Measurements from ENCODE around the gene UBA52. TPM values are rescaled to one million over a fixed set of nuclear protein-coding genes. Genes with fewer than 3 reads are reported as not detected.

The UBA52 gene
- total RNA-seq, 4 donors from 2014 or later: 512 to 719 (median 537) TPM

DNA sequence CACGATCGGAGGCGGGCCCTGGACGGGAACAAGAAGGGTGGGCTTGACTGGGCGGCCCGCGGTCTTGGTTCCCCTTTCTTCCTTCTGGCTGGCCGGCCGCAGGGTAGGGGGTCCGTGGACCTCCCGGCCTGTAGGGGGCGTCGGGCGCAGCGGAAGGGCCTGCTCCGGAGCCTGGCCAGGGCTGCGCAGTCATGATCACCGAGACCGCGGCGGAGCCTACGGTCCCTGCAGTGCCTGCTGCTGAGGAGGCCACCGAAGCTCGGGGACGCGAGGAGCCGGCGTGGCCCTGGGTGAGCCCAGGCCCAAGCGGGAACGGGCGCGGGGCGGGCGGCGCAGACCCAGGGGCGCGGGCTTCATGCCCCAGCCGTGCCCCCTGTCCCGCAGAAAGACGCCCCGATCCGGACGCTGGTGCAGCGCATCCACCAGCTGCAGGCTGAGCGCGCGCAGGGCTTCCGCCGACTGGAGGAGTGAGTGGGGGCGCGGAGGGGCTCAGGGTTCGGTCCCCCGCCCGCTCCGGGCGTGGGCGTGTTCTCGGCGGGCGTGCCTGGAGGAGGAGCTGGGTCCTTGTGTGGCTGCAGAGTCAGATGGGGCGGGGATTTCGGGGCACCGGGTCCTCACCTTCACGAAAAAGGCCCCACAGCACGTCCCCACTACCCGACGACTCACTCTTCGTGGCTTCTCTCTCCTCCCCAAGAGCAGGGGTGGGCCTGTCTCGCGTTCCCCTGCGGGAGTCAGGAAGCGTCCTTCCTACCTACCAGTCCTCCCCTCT, 17.1 kb downstream of the UBA52 start, which contains the start of gene REX1BD:
TSS of gene REX1BD (plus strand) at position 188 of the 769 bp plus-strand sequence. CDS start at position 192, 4 bp downstream.
- peak within 1 kb of the TSS; percentile 84 to 96 (median 94) for H3K27ac ChIP-seq
- peak within 1 kb of the TSS; percentile 67 to 100 (median 88) for H3K4me3 ChIP-seq
- peak; percentile 55 to 76 for DNase-seq
- peak; percentile 81 for ATAC-seq
- peaks cover 17 to 19% of the 10 kb centered on the region in 2 donors for H3K4me1 ChIP-seq
- H3K36me3 ChIP-seq: peaks cover 0 to 12% of the 10 kb centered on the region in 2 donors
- no peaks in the 10 kb centered on the region for H3K27me3 ChIP-seq
- TF ChIP-seq, protein P1, sequence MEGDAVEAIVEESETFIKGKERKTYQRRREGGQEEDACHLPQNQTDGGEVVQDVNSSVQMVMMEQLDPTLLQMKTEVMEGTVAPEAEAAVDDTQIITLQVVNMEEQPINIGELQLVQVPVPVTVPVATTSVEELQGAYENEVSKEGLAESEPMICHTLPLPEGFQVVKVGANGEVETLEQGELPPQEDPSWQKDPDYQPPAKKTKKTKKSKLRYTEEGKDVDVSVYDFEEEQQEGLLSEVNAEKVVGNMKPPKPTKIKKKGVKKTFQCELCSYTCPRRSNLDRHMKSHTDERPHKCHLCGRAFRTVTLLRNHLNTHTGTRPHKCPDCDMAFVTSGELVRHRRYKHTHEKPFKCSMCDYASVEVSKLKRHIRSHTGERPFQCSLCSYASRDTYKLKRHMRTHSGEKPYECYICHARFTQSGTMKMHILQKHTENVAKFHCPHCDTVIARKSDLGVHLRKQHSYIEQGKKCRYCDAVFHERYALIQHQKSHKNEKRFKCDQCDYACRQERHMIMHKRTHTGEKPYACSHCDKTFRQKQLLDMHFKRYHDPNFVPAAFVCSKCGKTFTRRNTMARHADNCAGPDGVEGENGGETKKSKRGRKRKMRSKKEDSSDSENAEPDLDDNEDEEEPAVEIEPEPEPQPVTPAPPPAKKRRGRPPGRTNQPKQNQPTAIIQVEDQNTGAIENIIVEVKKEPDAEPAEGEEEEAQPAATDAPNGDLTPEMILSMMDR (IDR thresholded peaks at IDR 0.05 in 4 of 5, conservative IDR thresholded peaks at IDR 0.05 in 1 of 5): peak; percentile 85 to 94 (median 89)
- TF ChIP-seq POLR2A (IDR thresholded peaks at IDR 0.05): peak; percentile 34 to 52
- no peaks in the 10 kb centered on the region for H3K9me3 ChIP-seq
- intact Hi-C loops (cut with DNase I; ENCODE audit: low total_unique reads) (loop anchor here (2.0 kb wide), 2 partner anchors 90 to 138 kb away; no protein-coding TSS in a partner anchor), in situ Hi-C loops (cut with MboI; ENCODE audit: low sequenced_read_pairs in 4 of 4) (loop anchor here in 1 of 4 donors (25.0 kb wide), 1 partner anchor 249 kb away; the partner anchor contains the start of gene UPF1)

DNA sequence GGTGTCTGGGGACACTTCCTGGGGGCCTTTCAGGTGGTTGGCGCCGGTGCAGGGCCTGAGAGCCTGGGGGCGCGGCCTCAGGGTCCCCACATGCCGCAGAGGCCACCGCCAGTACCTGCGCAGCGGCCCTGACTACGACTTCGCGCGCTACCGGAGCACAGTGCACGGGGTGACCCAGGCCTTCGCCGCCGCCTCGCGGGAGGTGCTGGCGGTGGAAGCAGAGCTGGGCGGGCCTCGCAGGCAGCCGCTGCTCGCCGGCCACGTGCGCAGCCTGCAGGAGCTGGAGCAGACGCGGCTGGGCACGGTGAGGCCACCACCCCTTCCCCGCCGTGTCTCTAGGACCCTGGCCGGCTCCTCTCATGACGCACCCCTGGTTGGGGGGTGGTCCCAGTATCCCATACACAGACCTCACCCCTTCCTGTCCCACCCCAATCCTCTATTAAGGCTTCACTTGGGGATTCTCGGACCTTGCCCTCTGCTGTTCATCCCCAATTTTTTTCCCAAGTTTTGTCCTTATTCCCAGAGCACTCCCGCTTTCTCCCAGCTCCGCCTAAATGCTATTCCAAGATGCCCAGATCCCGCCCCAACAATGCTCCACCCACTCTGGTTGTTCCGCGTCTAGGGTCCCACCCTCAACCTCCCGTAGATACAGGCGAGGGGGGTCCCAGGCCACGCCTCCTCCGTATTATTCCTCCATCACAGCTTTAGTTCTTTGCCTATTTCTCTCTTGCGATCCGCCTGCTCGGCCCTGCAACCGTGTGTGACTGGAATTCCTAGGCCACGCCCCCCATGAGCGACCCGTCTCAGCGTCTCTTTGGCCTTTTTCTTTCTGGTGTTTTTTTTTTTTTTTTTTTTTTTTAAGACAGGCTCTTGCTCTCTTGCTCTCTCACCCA, 18.0 kb downstream of the UBA52 start:
- Histone ChIP-seq H3K36me3 (peaks cover 0 to 12% of the 10 kb centered on the region in 2 donors), H3K4me3 (peak overlapping the region; percentile 67 to 100 (median 88)), H3K27ac (peak overlapping the region; percentile 84 to 96 (median 94)), H3K9me3 (no peaks in the 10 kb centered on the region), H3K27me3 (no peaks in the 10 kb centered on the region), H3K4me1 (peaks cover 24 to 25% of the 10 kb centered on the region in 2 donors)
- intact Hi-C loops (cut with DNase I; ENCODE audit: low total_unique reads): loop anchor here (2.0 to 5.0 kb wide), 4 partner anchors 89 to 353 kb away; partner anchors contain the start of genes HOMER3 and UPF1
- TF ChIP-seq, protein P1 (IDR thresholded peaks at IDR 0.05 in 4 of 5, conservative IDR thresholded peaks at IDR 0.05 in 1 of 5): peak; percentile 8 to 35 (median 31)
- no peak for TF ChIP-seq POLR2A (IDR thresholded peaks at IDR 0.05)
- peak; percentile 55 for ATAC-seq
- in situ Hi-C loops (cut with MboI; ENCODE audit: low sequenced_read_pairs in 4 of 4): loop anchor here (10.0 to 25.0 kb wide), 4 partner anchors 85 to 265 kb away; partner anchors contain the start of gene UPF1 (in 1 of the 4)
- peak; percentile 48 to 67 for DNase-seq

DNA sequence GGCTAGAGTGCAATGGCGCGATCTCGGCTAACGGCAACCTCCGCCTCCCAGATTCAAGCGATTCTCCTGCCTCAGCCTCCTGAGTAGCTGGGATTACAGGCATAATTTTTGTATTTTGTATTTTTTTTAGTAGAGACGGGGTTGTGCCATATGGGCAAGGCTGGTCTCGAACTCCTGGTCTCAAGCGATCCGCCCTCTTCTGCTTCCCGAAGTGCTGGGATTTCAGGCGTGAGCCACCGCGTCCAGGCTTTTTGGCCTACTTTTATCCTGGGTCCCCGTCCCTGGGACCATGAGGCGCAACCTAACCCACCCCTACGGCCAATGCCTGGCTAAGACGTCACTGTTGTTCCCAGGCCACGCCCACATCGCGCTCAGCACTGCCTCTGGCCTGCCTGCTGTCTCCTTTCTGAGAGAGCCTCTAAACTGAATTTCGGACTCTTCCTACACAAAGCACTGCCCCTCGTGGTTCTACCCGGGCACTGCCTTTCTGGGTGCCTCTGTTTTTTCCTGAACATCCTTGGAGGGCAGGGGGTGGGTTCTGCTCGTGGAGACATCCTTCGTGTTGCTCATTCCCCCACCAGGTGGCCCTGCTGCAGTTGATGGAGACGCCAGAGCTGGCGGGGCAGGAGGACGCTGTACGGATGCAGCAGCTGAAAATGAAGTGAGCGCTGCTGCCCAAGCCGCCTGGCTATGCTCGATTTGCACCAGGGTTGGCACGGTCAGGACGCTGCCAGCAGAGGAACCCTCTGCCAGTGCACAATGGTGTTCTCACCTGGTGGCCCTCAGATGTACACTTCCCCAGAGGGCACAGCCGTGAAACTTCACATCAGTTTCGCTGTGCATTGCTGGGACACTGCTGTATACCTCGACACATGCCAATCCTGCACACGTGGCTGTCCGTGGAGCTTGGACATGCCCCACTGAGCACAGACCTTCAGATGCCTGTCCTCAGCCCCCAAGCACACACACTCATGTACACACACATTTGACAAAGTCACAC, 18.9 kb downstream of the UBA52 start:
- TF ChIP-seq, protein P1 (IDR thresholded peaks at IDR 0.05 in 4 of 5, conservative IDR thresholded peaks at IDR 0.05 in 1 of 5): peak in 3 of 5 experiments; percentile 34 to 39 (median 36)
- no peak for TF ChIP-seq POLR2A (IDR thresholded peaks at IDR 0.05)
- H3K36me3 ChIP-seq: peaks cover 0 to 12% of the 10 kb centered on the region in 2 donors
- peak overlapping the region; percentile 67 to 100 (median 88) for H3K4me3 ChIP-seq
- no peaks in the 10 kb centered on the region for H3K9me3 ChIP-seq
- no peaks in the 10 kb centered on the region for H3K27me3 ChIP-seq
- intact Hi-C loops (cut with DNase I; ENCODE audit: low total_unique reads) (loop anchor here (5.0 kb wide), 2 partner anchors 242 to 352 kb away; partner anchors contain the start of genes HOMER3 and UPF1), in situ Hi-C loops (cut with MboI; ENCODE audit: low sequenced_read_pairs in 4 of 4) (loop anchor here (10.0 to 25.0 kb wide), 4 partner anchors 84 to 264 kb away; partner anchors contain the start of gene UPF1 (in 1 of the 4))
- H3K4me1 ChIP-seq: peaks cover 32 to 33% of the 10 kb centered on the region in 2 donors
- DNase-seq: peak; percentile 51 to 80
- ATAC-seq: peak; percentile 12 to 29
- H3K27ac ChIP-seq: peak overlapping the region; percentile 84 to 96 (median 94)

Data from gastrocnemius medialis (tissue), 4 donors.